ENCODE measurements around the gene AQP11.
A peak's percentile ranks its signal among the peaks of the same experiment; 100 is the strongest.
"Not testable (repeated sequence)": the region's sequence is repeated elsewhere in the genome, so short reads cannot be mapped to it uniquely, and the experiment has no call there.

Gene AQP11, protein sequence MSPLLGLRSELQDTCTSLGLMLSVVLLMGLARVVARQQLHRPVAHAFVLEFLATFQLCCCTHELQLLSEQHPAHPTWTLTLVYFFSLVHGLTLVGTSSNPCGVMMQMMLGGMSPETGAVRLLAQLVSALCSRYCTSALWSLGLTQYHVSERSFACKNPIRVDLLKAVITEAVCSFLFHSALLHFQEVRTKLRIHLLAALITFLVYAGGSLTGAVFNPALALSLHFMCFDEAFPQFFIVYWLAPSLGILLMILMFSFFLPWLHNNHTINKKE

DNA sequence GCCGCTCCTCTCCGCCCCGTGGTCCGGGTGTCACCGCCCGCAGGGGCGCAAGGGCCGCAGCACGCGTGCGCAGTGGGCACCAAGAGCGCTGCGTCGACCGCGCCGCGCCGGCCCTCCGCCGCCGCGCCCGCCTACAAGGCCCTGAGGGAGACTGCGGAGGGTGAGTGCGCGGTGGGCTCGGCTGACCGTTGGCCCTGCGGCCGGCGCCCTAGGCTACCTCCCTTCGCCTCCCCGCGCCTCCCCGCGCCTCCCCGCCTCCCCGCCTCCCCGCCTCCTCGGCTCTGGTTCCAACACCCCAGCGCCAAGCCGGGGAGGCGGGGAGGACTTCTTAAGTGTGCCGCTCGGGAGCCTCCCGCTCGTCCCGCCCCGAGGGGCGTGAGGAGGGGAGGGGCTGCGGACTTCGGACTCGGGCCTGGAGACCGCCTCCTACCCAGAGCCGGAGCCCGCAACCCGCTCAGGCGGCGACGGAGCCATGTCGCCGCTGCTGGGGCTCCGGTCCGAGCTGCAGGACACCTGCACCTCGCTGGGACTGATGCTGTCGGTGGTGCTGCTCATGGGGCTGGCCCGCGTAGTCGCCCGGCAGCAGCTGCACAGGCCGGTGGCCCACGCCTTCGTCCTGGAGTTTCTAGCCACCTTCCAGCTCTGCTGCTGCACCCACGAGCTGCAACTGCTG is at the start of gene AQP11:
TSS of gene AQP11 (plus strand) at position 433 of the 673 bp plus-strand sequence. CDS start at position 473, 40 bp downstream.
- peak; percentile 95 for DNase-seq (ENCODE audit: low spot score)

DNA sequence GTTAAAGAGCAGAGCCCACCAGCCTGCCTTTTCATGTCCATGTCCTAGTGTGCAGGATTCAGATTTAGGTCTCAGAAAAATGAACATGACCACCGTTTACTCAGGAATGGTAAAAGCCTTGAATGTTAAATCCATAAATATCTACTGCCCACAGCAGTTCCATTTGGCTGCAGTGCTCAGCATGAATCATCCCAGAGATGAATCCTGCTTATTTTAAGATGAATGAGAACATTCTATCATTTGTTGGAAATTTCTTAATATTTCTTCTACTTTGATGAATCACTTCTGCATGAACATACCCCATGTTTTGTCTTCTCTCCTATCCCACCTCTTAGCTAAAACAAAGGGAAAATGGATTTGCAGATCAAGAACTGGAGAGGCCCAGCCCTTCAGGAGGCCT is 47.5 kb upstream of the AQP11 start:
- peak; percentile 73 for DNase-seq (ENCODE audit: low spot score)

DNA sequence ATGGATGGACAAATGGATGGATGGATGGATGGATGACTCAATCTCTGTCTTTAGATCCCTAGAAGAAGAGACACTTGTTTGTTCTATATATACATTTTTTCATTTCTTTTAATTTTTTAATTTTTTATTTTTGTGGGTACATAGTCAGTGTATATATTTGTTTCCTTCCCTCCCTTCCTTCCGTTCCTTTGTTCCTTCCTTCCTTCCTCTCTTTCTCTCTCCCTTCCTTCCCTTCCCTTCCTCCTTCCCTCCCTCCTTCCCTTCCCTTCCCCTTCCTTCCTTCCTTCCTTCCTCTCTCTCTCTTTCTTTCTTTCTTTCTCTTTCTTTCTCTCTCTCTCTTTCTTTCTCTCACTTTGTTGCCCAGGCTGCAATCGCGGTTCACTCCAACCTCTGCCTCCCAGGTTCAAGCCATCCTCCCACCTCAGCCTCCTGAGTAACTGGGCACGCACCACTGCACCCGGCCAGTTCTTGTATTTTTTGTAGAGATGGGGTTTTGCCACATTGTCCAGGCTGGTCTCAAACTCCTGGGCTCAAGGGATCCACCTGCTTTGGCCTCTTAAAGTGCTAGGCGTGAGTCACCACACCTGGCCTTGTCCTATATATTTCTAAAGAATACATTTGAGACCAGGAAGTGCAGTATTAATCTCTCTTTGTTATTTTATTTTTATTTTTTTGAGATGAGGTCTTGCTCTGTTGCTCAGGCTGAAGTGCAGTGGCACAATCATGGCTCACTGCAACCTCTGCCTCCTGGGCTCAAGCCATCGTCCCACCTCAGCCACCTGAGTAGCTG is 42.5 kb upstream of the AQP11 start:
- DNase-seq (ENCODE audit: low spot score) = no peak

DNA sequence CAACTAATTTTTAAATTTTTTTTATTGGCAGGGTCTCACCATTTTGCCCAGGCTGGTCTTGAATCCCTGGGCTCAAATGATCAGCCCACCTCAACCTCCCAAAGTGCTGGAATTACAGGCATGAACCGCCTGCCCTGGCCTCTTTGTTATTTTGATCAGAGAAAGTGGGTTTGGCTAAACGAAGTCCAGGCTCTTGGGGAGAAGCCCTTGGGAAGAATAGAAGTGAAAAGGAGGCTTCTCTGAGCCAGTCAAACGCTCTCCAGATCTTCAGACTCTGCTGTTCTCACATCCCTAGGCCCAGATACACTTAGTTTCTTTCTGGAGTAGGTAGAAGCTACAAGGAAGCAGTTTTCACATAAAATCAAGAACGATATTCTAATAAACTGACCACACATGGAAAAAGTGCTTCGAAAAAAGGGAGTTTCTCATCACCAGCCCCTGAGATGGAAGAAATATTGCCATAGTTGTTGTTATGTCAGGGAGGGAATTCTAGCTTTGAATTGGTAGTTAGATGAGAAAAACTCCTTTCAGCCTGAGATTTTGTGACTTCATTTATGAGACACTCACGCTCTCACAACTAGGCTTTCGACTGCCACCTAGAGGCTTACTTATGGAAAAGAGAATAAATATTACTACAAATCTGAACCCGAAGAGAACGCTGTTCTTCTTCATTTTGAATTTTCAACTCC is 41.7 kb upstream of the AQP11 start:
- peak; percentile 73 for DNase-seq (ENCODE audit: low spot score)

DNA sequence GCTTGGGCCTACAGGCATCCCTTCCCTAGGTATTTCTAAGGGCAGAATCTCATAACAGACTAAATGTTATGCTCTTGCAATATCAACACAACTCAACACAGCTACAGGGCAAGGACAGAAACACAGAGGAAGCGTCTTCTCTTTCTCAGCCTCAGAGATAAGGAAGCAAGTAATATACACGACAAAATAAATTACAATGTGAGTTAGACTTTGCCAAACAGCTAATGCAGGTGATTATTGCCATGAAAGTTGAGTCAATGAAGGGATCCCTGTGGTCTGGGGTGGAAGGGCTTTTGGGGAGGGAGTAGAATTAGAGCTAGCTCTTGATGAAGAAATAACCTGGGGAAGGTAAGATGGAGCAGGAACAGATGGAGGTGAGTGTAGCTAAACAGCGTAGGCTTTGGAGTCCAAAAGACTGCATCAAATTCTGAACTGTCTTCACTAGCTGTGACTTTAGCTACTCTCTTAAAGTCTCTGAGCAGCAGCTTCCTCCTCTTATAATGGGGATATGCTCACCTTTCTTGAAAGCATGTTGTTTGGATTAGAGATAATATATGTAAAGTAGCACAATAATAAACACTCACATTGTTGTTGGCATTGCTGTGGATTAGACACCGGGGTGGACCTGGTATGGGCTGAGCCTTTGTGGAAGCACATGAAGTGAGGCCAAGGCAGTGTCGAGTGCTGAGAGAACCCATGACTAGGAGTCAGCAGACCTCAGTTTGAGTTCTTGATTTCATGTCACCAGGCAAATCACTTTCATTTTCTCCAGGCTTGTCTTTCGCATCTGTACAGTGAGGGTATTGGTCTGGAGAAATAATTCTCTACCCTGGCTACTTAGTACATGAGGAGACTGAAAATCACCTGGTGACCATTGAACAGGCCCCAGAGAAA is 41.0 kb upstream of the AQP11 start:
- DNase-seq (ENCODE audit: low spot score) = no peak

DNA sequence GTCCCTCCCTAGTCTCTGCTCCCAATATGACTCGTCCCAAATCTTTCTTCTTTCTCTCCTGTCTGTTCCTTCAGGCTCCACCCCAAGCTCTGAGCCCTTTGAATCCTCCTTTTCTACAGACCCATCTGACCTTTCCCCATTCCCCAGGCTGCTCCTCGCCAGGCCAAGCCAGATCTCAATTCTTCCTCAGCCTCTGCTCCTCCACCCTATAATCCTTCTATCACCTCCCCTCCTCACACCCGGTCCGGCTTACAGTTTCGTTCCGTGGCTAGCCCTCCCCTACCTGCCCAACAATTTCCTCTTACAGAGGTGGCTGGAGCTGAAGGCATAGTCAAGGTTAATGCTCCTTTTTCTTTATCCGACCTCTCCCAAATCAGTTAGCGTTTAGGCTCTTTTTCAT is 38.3 kb upstream of the AQP11 start:
- DNase-seq (ENCODE audit: low spot score) = not testable (repeated sequence)

DNA sequence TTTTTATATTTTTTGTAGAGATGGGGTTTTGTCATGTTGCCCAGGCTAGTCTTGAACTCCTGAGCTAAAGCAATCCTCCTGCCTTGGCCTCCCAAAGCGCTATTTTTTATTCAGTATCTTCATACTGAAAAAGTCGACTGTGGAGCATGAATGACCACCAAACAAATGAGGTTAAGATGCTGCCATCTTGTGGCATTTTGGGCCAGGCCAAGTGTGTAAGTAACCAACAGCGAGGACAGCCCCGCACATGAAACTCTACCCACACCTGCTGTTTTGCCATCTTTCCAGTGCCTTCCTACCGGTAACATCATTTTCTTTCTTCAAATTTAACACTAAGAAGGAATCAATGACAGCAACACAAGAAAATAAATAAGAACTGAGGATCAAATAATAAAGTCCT is 32.2 kb upstream of the AQP11 start:
- no peak for DNase-seq (ENCODE audit: low spot score)

DNA sequence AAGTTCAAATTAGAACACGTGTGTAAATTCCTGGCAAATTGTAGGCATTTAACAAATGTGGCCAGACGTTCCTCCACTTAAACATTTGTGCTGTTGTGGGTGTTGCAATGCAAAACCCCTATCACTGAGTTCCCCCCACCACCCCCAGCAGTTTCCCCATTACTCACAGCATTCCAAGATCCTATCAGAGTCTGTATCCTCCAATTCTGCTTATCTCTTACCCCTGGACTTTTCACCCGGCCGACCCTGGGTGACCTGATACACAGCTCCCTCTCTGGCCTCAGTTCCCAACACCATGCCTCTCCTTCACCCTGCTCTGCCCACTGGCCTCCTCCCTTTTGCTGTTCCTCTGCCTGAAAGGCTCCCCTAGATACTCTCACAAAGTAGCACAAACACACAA is 31.4 kb upstream of the AQP11 start:
- DNase-seq (ENCODE audit: low spot score) = no peak

DNA sequence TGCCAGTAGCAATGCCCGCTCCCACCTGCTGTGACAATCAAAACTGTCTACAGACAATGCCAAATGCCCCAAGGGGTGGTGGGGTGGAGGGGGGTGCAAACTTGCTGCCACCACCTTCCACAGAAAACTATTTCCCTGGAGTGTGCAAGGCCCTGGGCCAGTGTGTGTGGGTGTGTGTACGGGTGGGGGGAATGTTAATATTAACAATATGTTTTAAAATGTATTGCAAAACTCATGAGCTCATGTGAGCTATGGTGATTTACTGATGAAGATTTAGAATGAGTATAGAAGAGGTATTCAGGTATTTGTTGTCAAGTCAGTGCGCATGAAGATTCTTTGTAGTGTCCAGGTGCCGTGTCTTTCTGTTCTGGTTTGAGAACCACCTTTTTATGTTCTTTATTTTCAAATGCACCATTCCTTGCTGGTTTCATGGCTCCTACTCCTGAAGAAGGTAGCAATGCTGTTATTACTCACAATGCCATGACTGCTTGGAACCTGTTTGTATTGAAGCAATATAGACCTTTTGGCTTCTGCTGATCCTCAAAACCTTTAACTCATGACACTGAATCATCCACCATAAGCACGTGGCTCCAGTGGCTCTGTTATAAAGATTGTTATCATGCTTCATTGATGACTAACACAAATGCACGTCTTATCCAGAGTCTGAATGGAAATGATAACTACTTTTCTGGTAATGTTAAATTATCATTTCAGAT is 29.9 kb upstream of the AQP11 start:
- DNase-seq (ENCODE audit: low spot score) = peak; percentile 78

DNA sequence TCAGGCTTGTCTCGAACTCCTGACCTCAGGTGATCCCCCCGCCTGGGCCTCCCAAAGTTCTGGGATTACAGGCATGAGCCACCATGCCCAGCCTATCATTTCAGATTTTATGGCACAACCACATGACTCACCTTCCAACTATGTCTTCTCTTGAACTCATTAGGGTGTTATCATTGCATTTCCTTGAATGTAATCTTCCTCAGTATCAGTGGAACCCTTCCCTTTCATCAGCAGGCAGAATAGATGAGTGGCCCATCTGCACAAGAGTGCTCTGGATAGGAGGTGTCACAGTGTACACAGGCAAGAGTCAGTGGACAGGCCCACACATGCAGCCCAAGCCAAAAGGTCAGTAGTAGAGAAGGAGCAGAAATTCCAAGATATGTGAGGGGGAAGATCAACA is 29.1 kb upstream of the AQP11 start:
- DNase-seq (ENCODE audit: low spot score) = peak; percentile 27

DNA sequence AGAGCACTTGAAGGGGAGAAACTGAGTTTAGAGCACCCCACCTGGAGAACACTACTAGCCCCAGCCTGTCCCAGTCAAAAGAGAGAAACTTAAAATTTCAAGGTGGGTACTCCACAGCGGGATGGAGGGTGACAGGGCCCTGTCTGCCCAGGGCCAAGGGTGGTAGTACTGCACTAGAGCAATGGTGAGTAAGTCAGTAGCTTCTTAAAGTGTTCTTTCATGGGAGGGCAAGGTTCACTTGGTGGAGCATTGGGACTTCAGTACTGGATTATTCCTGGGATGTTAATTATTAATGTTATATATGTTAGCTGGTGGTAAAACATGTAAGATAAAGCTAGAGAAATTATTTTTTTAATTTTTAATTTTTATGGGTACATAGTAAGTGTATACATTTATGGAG is 28.5 kb upstream of the AQP11 start:
- DNase-seq (ENCODE audit: low spot score) = no peak

DNA sequence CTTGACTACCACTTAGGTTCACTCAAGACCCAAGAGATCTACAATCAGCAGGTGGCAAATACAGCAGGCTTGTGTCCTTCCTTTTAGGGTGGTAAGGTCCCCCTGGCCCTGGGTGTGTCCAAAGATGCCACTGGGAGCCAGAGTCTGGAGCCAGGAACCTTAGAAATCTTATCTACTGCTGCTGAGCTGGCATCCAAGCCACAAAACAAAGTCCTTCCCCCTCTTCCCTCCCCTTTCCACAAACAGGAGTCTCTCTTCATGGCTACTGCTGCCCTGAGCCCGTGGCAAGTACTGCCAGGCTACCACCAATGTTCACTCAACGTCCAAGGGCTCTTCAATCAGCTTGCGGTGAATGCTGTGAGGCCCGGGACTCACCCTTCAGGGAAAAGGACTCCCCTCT is 21.4 kb upstream of the AQP11 start:
- DNase-seq (ENCODE audit: low spot score) = no peak

DNA sequence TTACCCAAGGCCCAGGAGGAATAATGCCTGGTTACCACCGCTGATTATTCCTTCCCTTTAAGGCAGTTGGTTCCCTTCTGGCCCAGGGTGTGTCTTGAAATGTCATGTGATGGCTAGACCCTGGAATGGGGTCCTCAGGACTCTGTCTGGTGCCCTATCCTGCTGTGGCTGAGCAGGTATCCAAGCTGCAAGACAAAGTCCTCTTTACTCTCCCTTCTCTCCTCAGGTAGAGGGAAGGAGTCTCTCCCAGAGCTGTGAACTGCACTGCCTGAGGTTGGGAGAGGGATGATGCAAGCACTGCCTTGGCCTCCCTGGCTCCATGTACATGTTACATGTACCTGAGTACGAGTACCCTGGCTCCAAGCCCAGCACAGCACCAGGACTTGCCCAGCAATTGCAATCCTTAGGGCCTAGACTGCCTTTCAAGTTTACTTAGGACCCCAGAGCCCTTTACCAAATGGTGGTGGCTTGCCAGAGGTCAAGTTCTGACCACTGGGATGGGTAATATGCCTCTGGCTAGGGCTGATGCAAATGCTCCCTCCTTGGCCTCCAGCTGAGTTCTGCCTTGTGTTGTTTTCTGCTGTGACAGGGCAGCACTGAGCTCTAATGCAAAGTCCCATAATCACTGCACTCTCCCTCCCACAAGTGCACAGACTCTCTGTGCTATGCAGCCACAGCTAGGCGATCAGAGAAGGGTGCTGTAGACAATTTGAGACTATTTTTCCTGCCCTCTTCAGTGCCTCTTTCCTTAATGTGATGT is 20.7 kb upstream of the AQP11 start:
- DNase-seq (ENCODE audit: low spot score) = no peak

DNA sequence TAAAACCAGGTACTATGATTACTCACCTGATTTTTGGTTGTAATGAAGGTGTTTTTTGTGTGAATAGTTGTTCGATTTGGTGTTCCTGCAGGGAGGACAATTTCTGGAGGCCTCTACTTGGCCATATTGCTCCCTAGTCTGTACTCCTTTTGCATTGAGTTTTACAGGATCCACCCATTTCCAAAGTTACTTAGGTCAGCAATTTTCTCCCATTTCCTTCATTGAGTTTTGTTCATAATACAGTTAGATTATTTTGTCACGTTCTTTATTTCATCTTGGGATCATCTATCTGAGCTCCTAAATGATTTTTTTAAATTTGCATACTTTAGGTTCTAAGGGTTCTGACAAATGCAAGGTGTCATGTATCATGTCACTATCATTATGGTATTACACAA is 20.1 kb upstream of the AQP11 start:
- DNase-seq (ENCODE audit: low spot score) = no peak

DNA sequence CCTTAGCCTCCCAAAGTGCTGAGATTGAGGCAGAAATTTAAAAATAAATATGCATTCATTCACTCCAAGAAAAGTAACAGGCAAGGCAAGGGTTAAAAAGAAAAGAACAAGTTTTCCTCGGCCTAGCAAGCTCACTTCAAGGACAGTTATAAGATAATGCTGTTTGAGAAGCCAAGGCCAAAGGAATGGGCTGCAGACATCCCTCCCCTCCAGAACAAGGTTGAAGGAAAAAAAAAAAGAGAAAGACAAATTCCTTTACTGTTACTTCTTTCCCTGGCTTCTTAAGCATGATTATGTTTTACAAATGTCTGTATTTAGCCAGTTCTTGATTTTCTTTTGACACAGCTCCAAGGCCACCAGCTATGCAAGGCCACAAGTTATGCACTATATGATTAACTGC is 18.9 kb upstream of the AQP11 start:
- not testable (repeated sequence) for DNase-seq (ENCODE audit: low spot score)

DNA sequence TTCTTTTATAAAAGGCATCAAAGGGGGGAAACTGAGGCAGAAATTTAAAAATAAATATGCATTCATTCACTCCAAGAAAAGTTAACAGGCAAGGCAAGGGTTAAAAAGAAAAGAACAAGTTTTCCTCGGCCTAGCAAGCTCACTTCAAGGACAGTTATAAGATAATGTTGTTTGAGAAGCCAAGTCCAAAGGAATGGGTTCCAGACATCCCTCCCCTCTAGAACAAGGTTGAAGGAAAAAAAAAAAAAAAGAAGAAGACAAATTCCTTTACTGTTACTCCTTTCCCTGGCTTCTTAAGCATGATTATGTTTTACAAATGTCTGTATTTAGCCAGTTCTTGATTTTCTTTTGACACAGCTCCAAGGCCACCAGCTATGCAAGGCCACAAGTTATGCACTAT is 14.3 kb upstream of the AQP11 start:
- not testable (repeated sequence) for DNase-seq (ENCODE audit: low spot score)

DNA sequence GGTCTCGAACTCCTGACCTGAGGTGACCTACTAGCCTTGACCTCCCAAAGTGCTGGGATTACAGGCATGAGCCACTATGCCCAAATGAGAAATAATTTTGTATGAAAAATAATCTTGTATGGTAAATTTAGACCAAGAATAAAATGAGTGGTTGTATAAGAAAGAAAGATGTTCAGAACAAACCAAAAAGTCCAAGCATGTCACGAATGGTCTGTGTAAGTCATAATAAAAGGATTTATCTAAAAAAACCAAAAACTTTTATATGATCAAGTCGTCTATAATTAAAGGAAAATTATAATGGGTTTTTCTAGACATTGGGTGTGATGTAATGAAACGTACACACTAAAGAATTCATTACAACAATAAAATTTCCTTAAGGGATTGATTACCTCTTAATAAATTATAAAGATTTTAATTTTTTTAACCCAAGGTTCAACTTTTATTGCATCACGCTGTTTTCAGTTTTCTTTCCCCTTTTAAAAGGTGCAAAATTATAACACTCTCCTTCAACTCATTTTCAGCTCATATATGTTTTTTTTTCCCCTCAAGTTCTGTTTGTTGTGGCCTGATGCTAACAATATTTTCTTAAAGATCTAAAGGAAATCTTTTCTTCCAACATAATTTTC is 8.9 kb upstream of the AQP11 start:
- no peak for DNase-seq (ENCODE audit: low spot score)

DNA sequence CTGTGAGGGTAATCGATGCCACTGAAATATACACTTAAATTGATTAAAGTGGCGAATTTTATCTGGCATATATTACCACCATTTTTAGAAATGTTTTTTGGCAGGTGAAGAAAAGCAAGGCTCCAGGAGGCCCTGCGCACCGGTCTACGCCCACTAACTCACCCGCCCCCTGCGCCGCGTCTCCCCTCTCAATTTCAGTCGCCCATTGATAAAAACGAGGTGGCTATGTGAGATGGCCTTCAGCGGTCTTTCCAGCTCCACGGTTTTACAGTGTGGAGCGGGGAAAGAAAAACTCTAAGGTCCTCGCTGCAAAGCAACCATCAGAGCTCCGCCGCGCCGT is 602 bp upstream of the AQP11 start:
- no peak for DNase-seq (ENCODE audit: low spot score)

DNA sequence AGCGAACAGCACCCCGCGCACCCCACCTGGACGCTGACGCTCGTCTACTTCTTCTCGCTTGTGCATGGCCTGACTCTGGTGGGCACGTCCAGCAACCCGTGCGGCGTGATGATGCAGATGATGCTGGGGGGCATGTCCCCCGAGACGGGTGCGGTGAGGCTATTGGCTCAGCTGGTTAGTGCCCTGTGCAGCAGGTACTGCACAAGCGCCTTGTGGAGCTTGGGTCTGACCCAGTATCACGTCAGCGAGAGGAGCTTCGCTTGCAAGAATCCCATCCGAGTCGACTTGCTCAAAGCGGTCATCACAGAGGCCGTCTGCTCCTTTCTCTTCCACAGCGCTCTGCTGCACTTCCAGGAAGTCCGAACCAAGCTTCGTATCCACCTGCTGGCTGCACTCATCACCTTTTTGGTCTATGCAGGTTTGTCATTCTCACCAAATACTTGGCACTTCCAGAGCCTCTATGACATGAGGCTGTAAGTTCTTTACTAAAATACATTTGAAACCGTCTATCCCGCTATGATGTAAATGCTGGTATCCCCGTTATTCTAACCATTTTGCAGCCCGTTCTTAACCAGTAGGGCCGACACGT is 535 bp downstream of the AQP11 start:
- DNase-seq (ENCODE audit: low spot score) = peak; percentile 22
